Parathyroid adenoma (tissue), 2 donors: ENCODE results near the gene AHI1.

Source experiments
- H2AFZ ChIP-seq: fragments of 300-600 bp; sonication (generic); one replicate; pipeline ENCODE4 v1.7.0; 2017; ENCODE audit warnings: antibody characterized with exemption, mild to moderate bottlenecking
- H3K27ac ChIP-seq: fragments of 300-600 bp; sonication (generic); one replicate; pipeline ENCODE4 v1.7.0; 2017
- H3K27me3 ChIP-seq: fragments of 300-600 bp; sonication (generic); one replicate; pipeline ENCODE4 v1.7.0; 2017; ENCODE audit warnings: low read length; ENCODE audit not compliant: control insufficient read depth, insufficient read depth
- H3K36me3 ChIP-seq: fragments of 300-600 bp; sonication (generic); one replicate; pipeline ENCODE4 v1.7.0; 2017; ENCODE audit warnings: low read length; ENCODE audit not compliant: control insufficient read depth, insufficient read depth
- H3K4me1 ChIP-seq: fragments of 300-600 bp; sonication (generic); one replicate; pipeline ENCODE4 v1.7.0; 2017; ENCODE audit warnings: control low read depth
- H3K4me2 ChIP-seq: fragments of 300-600 bp; sonication (generic); one replicate; pipeline ENCODE4 v1.7.0; 2017; ENCODE audit warnings: low read length
- H3K4me3 ChIP-seq: fragments of 300-600 bp; sonication (generic); one replicate; pipeline ENCODE4 v1.7.0; 2017; ENCODE audit warnings: low read depth, low read length
- H3K79me2 ChIP-seq: fragments of 300-600 bp; sonication (generic); one replicate; pipeline ENCODE4 v1.7.0; 2017; ENCODE audit warnings: control low read depth
- H3K9ac ChIP-seq: fragments of 300-600 bp; sonication (generic); one replicate; pipeline ENCODE4 v1.7.0; 2017; ENCODE audit warnings: mild to moderate bottlenecking
- H3K9me3 ChIP-seq: fragments of 300-600 bp; sonication (generic); one replicate; pipeline ENCODE4 v1.7.0; 2017; ENCODE audit warnings: low read length; ENCODE audit not compliant: control insufficient read depth
- TF ChIP-seq, protein P1 (sequence below): fragments of 300-600 bp; sonication (generic); IDR thresholded peaks from one replicate; pipeline ENCODE4 v1.7.0; 2017; ENCODE audit warnings: antibody characterized with exemption, mild to moderate bottlenecking
- donor health status: primary hyperparathyroidism.

AHI1 gene

DNA sequence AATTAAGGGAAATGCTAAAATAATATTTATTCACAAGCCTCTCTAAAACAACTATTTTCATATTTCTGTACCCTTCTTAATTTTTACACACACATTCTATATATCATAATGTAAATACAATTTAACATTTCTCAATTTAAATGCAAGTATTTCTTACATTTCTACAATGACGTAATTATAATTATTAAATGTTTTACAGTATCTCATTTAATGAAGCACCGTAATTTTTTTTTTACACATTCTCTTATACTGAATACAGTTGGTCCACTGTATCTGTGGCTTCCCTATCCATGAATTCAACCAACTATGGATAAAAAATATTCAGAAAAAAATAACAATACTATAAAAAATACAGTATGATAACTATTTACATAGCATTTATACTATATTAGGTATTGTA is 85.7 kb downstream of the AHI1 start:
- H3K4me1 ChIP-seq = no peaks in the 10 kb centered on the region
- H3K9me3 ChIP-seq = no peaks in the 10 kb centered on the region
- H3K36me3 ChIP-seq = no peaks in the 10 kb centered on the region
- TF ChIP-seq, protein P1, sequence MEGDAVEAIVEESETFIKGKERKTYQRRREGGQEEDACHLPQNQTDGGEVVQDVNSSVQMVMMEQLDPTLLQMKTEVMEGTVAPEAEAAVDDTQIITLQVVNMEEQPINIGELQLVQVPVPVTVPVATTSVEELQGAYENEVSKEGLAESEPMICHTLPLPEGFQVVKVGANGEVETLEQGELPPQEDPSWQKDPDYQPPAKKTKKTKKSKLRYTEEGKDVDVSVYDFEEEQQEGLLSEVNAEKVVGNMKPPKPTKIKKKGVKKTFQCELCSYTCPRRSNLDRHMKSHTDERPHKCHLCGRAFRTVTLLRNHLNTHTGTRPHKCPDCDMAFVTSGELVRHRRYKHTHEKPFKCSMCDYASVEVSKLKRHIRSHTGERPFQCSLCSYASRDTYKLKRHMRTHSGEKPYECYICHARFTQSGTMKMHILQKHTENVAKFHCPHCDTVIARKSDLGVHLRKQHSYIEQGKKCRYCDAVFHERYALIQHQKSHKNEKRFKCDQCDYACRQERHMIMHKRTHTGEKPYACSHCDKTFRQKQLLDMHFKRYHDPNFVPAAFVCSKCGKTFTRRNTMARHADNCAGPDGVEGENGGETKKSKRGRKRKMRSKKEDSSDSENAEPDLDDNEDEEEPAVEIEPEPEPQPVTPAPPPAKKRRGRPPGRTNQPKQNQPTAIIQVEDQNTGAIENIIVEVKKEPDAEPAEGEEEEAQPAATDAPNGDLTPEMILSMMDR = no peak
- no peaks in the 10 kb centered on the region for H3K27me3 ChIP-seq
- no peak overlapping the region for H3K4me3 ChIP-seq
- no peak overlapping the region for H3K9ac ChIP-seq
- H3K27ac ChIP-seq = no peak overlapping the region
- no peak overlapping the region for H3K4me2 ChIP-seq
- H2AFZ ChIP-seq = no peak overlapping the region
- H3K79me2 ChIP-seq = no peaks in the 10 kb centered on the region

DNA sequence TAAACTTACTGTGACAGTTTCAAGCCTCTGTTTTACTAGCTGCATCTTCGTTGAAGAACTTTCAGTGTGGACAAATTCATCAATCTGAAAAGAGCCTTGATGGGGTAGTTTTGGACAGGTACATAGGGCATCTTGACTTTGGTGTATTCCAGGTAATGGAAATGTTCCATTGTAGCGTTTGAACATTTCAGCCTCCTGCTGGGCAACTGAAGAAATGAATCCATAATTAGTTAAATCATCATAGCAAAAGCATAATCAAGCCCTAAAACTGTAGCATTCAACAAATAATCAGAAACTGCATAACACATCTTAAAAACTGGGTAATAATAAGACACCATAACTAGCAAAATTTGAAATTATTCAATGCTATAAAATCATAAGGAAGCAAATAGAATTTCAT is 86.2 kb downstream of the AHI1 start:
- Histone ChIP-seq H3K79me2 (no peaks in the 10 kb centered on the region), H3K27me3 (no peaks in the 10 kb centered on the region), H3K4me3 (no peak overlapping the region), H3K4me2 (no peak overlapping the region), H3K27ac (no peak overlapping the region), H3K9ac (no peak overlapping the region), H2AFZ (no peak overlapping the region), H3K4me1 (no peaks in the 10 kb centered on the region), H3K36me3 (no peaks in the 10 kb centered on the region), H3K9me3 (no peaks in the 10 kb centered on the region)
- TF ChIP-seq, protein P1 = no peak

DNA sequence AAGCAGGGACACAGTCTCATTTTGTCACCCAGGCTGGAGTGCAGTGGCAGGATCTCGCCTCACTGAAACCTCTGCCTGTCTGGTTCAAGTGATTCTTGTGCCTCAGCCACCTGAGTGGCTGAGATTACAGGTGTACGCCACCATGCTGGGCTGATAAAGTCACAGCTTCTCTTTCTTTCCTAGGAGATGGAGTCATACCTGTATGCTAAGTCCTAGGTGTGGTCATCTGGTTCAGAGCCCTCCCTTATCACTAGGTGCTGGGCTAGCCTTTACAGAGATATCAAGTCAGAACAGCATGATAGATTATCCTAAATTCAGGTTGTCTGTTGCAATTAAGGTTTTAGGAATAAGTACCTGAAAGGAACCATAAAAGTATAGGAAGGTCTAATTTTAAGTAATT is 86.7 kb downstream of the AHI1 start:
- no peak overlapping the region for H3K27ac ChIP-seq
- TF ChIP-seq, protein P1 = no peak
- H3K79me2 ChIP-seq = no peaks in the 10 kb centered on the region
- no peak overlapping the region for H3K4me2 ChIP-seq
- H3K36me3 ChIP-seq = no peaks in the 10 kb centered on the region
- no peaks in the 10 kb centered on the region for H3K27me3 ChIP-seq
- H3K9me3 ChIP-seq = no peaks in the 10 kb centered on the region
- H3K4me1 ChIP-seq = no peaks in the 10 kb centered on the region
- H3K4me3 ChIP-seq = no peak overlapping the region
- no peak overlapping the region for H2AFZ ChIP-seq
- H3K9ac ChIP-seq = no peak overlapping the region

DNA sequence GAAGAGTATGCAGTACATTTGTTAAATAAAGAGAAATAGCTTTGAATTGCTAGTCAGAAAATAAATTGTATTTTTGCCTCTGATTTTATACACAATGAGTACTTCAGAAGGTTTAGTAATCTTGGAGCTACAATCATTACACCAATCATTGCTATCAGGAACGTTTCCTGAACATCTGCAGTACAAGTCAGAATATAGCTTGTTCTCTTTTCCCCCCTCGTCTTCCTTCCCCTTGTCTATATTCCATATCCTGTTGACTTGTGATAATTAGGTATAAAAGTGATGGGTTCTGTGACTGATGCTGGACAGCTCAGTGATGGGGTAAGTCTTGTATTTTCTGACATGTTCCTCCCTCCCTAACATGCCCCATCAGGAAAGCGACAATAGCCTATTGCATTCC is 94.0 kb downstream of the AHI1 start:
- H3K79me2 ChIP-seq = no peaks in the 10 kb centered on the region
- no peak overlapping the region for H3K27ac ChIP-seq
- H2AFZ ChIP-seq = no peak overlapping the region
- H3K9me3 ChIP-seq = no peaks in the 10 kb centered on the region
- H3K4me1 ChIP-seq = no peaks in the 10 kb centered on the region
- no peak overlapping the region for H3K4me3 ChIP-seq
- no peak overlapping the region for H3K4me2 ChIP-seq
- TF ChIP-seq, protein P1 = no peak
- H3K36me3 ChIP-seq = no peaks in the 10 kb centered on the region
- H3K27me3 ChIP-seq = no peaks in the 10 kb centered on the region
- H3K9ac ChIP-seq = no peak overlapping the region

DNA sequence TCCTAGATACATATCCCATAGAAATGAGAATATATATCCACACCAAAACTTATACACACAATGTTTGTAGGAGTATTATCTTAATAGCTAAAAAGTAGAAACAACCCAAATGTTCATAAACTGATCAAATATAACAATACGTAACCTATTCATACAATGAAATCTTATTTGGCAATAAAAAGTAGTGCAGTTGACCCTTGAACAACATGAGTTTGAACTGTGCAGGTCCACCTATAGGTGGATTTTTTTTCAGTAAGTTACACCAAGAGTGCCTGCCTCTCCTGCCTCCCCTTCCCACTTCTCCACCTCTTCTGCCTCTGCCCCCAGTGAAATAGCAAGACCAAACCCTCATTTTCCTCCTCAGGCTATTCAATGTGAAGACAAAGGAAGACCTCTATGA is 95.2 kb downstream of the AHI1 start:
- TF ChIP-seq, protein P1 = no peak
- Histone ChIP-seq H3K79me2 (no peaks in the 10 kb centered on the region), H3K36me3 (no peaks in the 10 kb centered on the region), H3K4me2 (no peak overlapping the region), H3K9ac (no peak overlapping the region), H3K27ac (no peak overlapping the region), H3K4me3 (no peak overlapping the region), H3K4me1 (no peaks in the 10 kb centered on the region), H2AFZ (no peak overlapping the region), H3K27me3 (no peaks in the 10 kb centered on the region), H3K9me3 (no peaks in the 10 kb centered on the region)
